ENCODE results near the gene SGTB.

The SGTB gene

DNA sequence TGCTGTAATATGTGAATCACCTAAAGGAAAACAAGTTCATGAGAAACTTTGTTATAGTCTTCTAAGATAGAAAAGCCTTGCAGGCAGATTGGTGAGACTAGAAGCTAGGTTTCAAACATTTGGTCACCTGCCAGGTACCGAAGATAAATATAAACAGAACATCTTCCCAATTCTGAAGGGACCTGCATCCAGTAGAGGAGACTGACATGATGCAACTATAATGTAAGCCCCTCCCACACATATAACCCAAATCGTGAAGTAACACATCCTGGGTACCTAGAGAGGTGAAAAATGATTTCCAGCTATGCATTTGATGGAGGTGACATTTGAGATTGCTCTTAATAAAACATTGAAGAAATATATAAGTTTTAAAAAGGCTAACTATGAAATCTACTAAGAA lies 67.2 kb downstream of the SGTB start:
- Histone ChIP-seq H3K4me3 (no peak overlapping the region), H3K27me3 (no peaks in the 10 kb centered on the region), H3K27ac (no peak overlapping the region), H3K4me1 (no peaks in the 10 kb centered on the region), H3K36me3 (peaks cover 10 to 22% (median 19%) of the 10 kb centered on the region in 3 donors), H3K9me3 (no peaks in the 10 kb centered on the region)
- intact Hi-C loops (cut with DNase I; ENCODE audit: low total_unique reads) = no loop called here
- TF ChIP-seq, protein P1, sequence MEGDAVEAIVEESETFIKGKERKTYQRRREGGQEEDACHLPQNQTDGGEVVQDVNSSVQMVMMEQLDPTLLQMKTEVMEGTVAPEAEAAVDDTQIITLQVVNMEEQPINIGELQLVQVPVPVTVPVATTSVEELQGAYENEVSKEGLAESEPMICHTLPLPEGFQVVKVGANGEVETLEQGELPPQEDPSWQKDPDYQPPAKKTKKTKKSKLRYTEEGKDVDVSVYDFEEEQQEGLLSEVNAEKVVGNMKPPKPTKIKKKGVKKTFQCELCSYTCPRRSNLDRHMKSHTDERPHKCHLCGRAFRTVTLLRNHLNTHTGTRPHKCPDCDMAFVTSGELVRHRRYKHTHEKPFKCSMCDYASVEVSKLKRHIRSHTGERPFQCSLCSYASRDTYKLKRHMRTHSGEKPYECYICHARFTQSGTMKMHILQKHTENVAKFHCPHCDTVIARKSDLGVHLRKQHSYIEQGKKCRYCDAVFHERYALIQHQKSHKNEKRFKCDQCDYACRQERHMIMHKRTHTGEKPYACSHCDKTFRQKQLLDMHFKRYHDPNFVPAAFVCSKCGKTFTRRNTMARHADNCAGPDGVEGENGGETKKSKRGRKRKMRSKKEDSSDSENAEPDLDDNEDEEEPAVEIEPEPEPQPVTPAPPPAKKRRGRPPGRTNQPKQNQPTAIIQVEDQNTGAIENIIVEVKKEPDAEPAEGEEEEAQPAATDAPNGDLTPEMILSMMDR (IDR thresholded peaks at IDR 0.05) = no peak
- DNase-seq = no peak

DNA sequence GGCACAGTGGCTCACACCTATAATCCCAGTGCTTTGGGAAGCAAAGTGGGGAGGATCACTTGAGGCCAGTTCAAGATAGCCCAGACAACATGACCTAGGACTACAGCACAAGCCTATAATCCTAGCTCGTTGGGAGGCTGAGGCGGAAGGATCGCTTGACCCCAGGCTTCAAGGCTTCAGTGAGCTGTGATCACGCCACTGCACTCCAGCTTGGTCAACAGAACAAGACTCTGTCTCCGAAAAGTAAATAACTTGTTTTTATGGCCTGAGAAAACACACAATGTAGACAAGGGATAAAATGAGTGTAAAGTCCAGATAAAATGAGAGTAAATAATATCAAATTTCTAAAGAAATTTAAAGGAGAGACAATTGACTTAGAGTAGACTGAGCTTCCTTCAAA lies 70.8 kb downstream of the SGTB start:
- no peaks in the 10 kb centered on the region for H3K4me1 ChIP-seq
- no peak overlapping the region for H3K4me3 ChIP-seq
- intact Hi-C loops (cut with DNase I; ENCODE audit: low total_unique reads) = no loop called here
- DNase-seq = no peak
- H3K27me3 ChIP-seq = no peaks in the 10 kb centered on the region
- no peak overlapping the region for H3K27ac ChIP-seq
- peaks cover 10 to 40% (median 16%) of the 10 kb centered on the region in 3 donors for H3K36me3 ChIP-seq
- H3K9me3 ChIP-seq = no peaks in the 10 kb centered on the region
- TF ChIP-seq, protein P1 (IDR thresholded peaks at IDR 0.05) = no peak

DNA sequence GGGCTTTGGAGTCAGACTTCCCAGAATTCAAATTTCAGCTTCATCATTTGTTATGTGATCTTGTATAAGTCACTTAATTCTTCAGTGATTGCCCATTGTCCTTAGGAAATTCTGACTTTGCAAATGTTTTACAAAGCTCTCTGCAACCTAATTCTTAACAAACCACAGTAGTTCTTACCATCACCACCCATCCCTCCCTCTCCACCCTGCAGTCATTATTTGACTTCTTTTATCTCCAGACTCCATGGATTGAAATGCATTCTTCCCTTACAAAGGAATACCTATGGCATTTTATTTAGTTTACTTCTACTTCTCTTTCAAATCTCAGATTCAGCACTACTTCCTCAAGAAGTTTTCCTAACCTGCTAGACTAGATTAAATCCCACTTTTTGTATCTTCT lies 74.0 kb downstream of the SGTB start:
- TF ChIP-seq, protein P1 (IDR thresholded peaks at IDR 0.05) = no peak
- peaks cover 10 to 32% (median 16%) of the 10 kb centered on the region in 3 donors for H3K36me3 ChIP-seq
- no peaks in the 10 kb centered on the region for H3K9me3 ChIP-seq
- H3K27me3 ChIP-seq = no peaks in the 10 kb centered on the region
- no peak for DNase-seq
- H3K27ac ChIP-seq = no peak overlapping the region
- no peak overlapping the region for H3K4me3 ChIP-seq
- no peaks in the 10 kb centered on the region for H3K4me1 ChIP-seq
- intact Hi-C loops (cut with DNase I; ENCODE audit: low total_unique reads) = no loop called here

DNA sequence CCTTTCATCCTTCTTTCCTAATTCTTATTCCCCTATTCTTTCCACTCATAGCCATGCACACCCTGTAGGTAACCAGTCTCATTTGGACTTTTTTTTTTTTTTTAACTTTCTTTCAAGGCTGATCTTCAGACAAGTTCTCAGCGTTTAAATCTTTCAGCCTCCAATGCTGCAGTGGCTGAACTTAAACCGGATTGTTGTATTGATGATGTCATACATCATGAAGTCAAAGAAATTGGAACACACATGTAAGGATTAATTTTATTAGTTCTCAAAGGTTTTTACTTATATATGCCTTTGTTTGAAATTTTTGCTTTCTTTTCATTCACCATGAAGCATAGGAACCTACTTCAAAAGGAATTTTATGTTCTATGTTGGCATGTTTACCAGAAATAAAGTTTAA lies 75.0 kb downstream of the SGTB start:
- no peak for DNase-seq
- H3K27ac ChIP-seq = no peak overlapping the region
- H3K9me3 ChIP-seq = no peaks in the 10 kb centered on the region
- no peaks in the 10 kb centered on the region for H3K4me1 ChIP-seq
- TF ChIP-seq, protein P1 (IDR thresholded peaks at IDR 0.05) = no peak
- H3K36me3 ChIP-seq = peaks cover 7 to 32% (median 16%) of the 10 kb centered on the region in 3 donors
- H3K27me3 ChIP-seq = no peaks in the 10 kb centered on the region
- H3K4me3 ChIP-seq = no peak overlapping the region
- intact Hi-C loops (cut with DNase I; ENCODE audit: low total_unique reads) = no loop called here

DNA sequence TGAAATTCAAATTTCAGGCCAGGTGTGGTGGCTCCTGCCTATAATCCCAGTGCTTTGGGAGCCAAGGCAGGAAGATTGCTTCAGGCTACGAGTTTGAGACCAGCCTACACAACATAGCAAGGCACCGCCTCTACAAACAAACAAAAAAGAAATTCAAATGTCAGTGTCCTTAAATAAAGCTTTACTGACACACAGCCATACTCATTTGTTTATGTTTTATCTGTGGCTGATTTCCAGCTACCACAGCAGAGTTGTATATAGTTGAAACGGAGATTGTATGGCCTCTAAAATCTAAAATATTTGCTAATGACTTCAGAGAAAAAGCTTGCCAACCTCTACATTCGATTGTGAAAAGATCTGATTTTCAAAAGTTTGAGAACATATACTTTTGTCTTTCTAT lies 81.7 kb downstream of the SGTB start:
- Histone ChIP-seq H3K4me1 (no peaks in the 10 kb centered on the region), H3K4me3 (no peak overlapping the region), H3K27me3 (no peaks in the 10 kb centered on the region), H3K9me3 (no peaks in the 10 kb centered on the region), H3K36me3 (peaks cover 41 to 50% (median 46%) of the 10 kb centered on the region in 3 donors), H3K27ac (no peak overlapping the region)
- intact Hi-C loops (cut with DNase I; ENCODE audit: low total_unique reads) = no loop called here
- no peak for DNase-seq
- TF ChIP-seq, protein P1 (IDR thresholded peaks at IDR 0.05) = no peak

DNA sequence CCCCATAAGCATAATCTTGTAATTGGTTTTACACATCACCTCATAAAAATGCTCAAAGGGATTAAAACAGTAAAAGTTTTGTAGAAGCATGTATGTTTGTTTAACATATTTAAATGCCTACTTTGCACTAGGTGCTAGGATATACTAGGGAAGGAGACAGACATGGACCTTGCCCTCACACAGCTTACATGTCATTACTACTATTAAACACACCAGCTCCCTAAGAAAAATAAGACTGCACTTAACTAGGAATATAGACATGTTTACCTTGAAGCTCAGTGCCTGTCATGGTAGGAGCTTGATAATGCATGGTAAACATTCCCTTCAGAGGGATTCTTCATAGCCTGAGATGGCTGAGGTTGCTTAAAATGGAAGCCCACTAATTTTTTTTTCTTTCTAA lies 90.9 kb downstream of the SGTB start:
- Histone ChIP-seq H3K4me3 (no peak overlapping the region), H3K27ac (no peak overlapping the region), H3K4me1 (peaks cover 0 to 9% (median 8%) of the 10 kb centered on the region in 4 donors), H3K36me3 (peaks cover 2 to 8% (median 4%) of the 10 kb centered on the region in 3 donors), H3K9me3 (no peaks in the 10 kb centered on the region), H3K27me3 (no peaks in the 10 kb centered on the region)
- TF ChIP-seq, protein P1 (IDR thresholded peaks at IDR 0.05) = no peak
- intact Hi-C loops (cut with DNase I; ENCODE audit: low total_unique reads) = no loop called here
- no peak for DNase-seq
